HG03378 (cell line): ENCODE results near the gene ADAMTS14.
"Not testable (repeated sequence)": the region's sequence is repeated elsewhere in the genome, so short reads cannot be mapped to it uniquely, and the experiment has no call there.

ENCODE experiments used
- ATAC-seq: cut with Tn5 transposase; IDR thresholded peaks from one replicate; pipeline ENCODE4 v1.9.1; 2021; ENCODE audit warnings: mild to moderate bottlenecking, moderate library complexity; ENCODE audit not compliant: unreplicated experiment

ADAMTS14 gene

GRCh38 chr10:70657041-70657440, 15.3 kb upstream of the ADAMTS14 start:
- ATAC-seq = no peak

DNA sequence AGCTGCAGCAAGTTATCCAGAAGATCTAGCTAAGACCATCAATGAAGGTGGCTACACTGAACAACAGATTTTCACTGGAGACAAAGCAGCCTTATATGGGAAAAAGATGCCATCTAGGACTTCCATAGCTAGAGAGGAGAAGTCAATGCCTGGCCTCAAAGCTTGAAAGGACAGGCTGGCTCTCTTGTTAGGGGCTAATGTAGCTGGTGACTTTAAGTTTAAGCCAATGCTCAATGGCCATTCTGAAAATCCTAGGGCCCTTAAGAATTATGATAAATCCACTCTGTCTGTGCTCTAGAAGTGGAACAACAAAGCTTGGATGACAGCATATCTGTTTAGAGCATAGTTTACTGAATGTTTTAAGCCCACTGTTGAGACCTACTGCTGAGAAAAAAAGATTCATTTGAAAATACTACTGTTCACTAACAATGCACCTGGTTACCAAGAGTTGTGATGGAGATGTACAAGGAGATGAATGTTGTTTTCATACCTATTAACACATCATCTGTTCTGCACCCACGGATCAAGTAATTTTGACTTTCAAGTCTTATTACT, 13.6 kb upstream of the ADAMTS14 start:
- no peak for ATAC-seq

DNA sequence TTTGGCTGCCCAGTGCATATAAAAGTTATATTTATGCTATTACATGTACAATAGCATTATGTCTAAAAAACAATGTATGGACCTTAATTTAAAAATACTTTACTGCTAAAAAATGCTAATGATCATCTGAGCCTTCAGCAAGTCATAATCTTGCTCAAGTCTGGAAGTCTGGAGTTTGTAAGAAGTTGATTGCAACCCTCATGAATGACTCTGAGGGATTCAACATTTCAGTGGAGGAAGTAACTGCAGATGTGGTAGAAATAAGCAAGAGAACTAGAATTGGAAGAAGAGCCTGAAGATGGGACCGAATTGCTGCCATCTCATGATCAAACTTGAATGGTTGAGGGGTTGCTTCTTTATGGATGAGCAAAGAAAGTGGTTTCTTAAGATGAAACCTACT, 13.0 kb upstream of the ADAMTS14 start:
- no peak for ATAC-seq

DNA sequence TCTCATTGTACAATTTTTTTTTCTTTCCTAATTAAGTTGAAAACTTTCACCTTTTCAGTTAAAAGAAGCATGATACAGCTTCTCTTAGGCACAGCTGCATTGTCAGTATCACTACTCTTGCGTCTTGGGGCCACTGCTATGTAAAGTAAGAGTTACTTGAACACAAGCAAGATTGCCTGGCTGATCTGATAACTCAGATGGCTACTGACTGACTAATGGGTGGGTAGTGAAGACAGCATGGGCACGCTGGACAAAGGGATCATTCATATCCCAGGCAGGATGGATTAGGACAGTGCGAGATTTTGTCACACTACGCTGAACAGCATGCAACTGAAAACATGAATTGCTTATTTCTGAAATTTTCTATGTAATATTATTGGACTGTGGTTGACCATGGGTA, 11.6 kb upstream of the ADAMTS14 start:
- ATAC-seq = no peak

DNA sequence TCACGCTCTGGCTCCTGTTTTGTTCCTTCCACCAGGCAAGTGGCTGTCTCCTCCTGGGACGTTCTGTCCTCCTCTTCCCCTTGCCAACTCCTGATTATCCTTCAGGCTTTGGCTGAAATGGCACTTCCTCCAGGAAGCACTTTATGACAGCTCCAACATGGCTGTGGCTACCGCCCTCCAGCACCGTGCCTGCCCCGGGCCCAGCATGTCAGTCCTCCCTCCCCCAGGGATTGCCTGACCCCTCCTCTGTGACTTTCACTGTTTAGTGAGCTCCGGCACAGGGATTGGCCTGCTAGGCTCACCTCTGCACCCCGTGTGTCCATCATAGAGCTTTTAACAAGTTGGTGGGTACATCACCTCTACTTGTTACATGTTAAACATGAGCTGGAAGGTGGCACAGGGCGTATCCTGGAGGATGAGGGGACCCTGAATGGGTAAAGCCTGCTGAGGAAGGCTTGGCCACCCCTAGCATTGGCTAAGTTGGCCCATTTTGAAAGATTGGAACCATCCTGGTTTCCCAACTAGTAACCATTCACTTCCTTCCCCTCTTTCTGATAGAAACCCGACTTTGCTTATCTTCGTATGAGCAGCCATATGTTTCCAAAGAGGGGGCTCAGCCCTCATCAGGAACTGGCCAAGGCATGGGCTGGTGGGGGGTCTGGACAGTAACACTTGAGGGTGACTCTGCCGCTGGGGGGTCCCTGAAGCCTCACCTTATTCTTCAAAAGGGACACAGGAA, 10.5 kb upstream of the ADAMTS14 start:
- ATAC-seq = no peak

- ATAC-seq = no peak
Measured at GRCh38 chr10:70662362-70663220, 9.7 kb upstream of the ADAMTS14 start.

- not testable (repeated sequence) for ATAC-seq
Measured at GRCh38 chr10:70663458-70664409, 8.6 kb upstream of the ADAMTS14 start.

GRCh38 chr10:70664702-70665195, 7.6 kb upstream of the ADAMTS14 start:
- ATAC-seq = no peak

DNA sequence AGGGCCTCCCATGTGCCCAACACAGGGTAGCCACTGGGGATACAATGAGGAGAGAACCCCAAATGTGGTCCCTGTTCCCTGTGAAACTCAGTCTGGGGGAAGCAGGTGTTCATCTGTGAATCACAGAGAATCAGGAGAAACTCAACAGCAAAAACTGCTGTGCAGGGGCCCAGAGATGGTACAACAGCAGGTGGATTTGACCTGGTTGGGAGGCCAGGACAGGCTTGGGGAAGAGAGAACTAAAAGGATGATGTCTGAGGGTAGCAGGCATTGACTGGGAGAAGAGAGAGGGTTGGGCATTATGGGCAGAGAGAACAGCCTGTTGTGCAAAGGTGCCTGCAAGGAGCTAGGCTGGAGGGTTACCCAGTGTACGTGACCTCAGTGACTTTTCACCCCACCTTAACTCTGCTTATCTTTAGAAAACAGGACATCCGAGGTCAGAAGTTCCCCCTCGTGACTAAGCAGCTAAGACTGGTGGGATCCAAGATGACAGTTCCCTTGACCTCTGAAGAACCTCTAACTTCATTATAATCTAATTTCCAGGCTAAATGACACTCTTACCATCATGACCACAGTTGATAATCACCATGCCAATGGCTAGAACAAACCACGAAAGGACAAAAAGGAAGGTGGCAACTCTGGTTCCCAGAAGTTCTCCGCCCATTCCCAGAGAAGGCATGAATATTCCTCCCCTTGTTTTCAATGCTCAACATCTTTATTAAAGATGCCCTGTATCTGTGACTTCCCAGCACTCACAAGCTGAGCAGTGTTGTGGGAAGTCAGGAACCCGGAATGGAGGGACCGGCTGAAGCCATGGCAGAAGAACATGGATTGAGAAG, 5.1 kb upstream of the ADAMTS14 start:
- no peak for ATAC-seq

DNA sequence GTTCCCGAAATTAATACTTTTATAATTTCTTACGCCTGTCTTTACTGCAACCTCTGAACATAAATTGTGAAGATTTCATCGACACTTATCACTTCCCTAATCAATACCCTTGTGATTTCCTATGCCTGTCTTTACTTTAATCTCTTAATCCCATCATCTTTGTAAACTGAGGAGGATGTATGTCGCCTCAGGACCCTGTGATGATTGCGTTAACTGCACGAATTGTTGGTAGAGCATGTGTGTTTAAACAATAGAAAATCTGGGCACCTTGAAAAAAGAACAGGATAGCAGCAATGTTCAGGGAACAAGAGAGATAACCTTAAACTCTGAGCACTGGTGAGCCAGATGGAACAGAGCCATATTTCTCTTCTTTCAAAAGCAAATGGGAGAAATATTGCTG, 4.5 kb upstream of the ADAMTS14 start:
- not testable (repeated sequence) for ATAC-seq

DNA sequence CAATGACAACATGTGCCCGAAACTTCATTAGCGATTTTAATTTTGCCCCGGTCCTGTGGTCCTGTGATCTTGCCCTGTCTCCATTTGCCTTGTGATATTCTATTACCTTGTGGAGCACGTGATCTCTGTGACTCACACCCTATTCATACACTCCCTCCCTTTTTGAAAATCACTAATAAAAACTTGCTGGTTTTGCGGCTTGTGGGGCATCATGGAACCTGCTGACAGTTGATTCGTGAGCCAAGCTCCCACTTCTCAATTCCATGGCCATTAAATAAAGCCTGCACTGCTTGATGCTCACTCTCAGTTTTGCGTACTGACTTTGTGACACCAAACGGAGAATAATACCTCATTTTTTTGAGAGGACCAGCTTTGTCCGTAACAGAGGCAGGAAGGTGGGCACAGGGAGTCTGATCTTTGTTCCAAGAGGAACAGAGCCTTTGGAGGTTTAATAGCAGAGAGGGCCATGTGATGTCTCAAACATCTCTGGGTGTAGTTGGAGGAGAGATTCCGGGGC, 3.8 kb upstream of the ADAMTS14 start:
- ATAC-seq = no peak

DNA sequence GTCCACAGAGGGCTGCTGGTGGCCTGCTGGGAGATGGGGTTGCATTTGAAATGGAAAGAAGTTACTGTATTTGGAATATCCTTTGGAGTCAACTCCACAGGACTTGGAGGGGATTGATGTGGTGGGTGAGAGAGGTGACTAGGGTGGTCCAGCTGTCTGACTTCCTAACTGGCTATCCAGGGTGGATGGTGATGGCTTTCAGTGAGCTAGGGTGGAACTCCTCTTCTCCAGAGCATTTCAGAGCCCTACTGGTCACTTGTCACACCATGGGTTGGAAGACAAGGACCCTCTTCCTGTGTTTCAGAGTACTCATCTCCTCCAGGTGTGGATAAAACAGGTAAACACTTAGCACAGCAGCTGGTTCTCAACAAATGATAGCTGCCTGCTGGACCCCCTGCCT, 3.3 kb upstream of the ADAMTS14 start:
- ATAC-seq = no peak

DNA sequence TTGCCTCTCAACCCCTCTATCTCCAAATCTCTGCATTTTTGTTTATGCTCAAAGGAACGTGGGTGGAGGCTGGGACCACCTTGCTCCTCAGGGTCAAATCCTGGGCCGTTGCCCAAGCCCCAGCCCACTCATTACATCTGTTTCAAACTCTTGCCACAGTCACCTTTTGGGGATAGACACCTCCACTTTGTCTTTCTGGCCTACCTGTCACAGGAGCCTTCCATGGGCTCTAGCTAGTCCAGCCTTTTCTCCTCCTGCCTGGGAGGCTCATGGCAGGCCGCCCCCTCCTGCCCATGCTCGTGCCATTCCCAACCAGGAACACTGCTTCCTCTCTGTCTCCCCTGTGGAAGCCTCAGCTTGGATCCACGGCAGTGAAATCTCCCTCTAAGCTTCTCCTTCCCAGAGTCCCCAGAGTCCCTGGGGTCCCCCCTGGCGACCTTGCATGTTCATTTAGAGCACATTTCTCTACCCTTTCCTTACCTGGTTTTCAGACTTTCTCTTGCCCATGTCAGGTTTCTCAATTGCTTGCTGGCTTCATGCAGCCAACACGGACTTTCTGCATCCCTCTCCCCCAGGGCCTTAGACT, 2.5 kb upstream of the ADAMTS14 start:
- no peak for ATAC-seq

- no peak for ATAC-seq
Measured at GRCh38 chr10:70671619-70672164, 614 bp upstream of the ADAMTS14 start.

- ATAC-seq = no peak
Measured at GRCh38 chr10:70673043-70673928, 980 bp downstream of the ADAMTS14 start.

GRCh38 chr10:70673929-70674559, 1.7 kb downstream of the ADAMTS14 start:
- no peak for ATAC-seq
